ENCODE measurements around the gene PHOSPHO1.

- TF ChIP-seq, protein P1, sequence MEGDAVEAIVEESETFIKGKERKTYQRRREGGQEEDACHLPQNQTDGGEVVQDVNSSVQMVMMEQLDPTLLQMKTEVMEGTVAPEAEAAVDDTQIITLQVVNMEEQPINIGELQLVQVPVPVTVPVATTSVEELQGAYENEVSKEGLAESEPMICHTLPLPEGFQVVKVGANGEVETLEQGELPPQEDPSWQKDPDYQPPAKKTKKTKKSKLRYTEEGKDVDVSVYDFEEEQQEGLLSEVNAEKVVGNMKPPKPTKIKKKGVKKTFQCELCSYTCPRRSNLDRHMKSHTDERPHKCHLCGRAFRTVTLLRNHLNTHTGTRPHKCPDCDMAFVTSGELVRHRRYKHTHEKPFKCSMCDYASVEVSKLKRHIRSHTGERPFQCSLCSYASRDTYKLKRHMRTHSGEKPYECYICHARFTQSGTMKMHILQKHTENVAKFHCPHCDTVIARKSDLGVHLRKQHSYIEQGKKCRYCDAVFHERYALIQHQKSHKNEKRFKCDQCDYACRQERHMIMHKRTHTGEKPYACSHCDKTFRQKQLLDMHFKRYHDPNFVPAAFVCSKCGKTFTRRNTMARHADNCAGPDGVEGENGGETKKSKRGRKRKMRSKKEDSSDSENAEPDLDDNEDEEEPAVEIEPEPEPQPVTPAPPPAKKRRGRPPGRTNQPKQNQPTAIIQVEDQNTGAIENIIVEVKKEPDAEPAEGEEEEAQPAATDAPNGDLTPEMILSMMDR (IDR thresholded peaks at IDR 0.05): no peak
- TF ChIP-seq POLR2A (IDR thresholded peaks at IDR 0.05) (no peak), POLR2AphosphoS5 (IDR thresholded peaks at IDR 0.05) (no peak)
Measured at GRCh38 chr17:49224997-49225337, 5.6 kb downstream of the PHOSPHO1 start.
